ENCODE data around the gene ZBTB45. TPM values are rescaled to one million over a fixed set of nuclear protein-coding genes. Genes with fewer than 3 reads are reported as not detected.

ZBTB45 gene
- total RNA-seq, 1 donor from 2014 or later = 27.2 TPM

GRCh38 chr19:58560007-58560887 lies 40.6 kb upstream of the ZBTB45 start:
- no peak for TF ChIP-seq CTCF (IDR thresholded peaks at IDR 0.05; ENCODE audit: partially characterized antibody, unreplicated experiment)
- Mint-ChIP-seq H3K36me3 (ENCODE audit: unreplicated experiment) (no peaks in the 10 kb centered on the region), H3K9me3 (ENCODE audit: unreplicated experiment) (peaks cover 16% of the 10 kb centered on the region), H3K27me3 (ENCODE audit: unreplicated experiment) (peaks cover 10% of the 10 kb centered on the region), H3K4me3 (ENCODE audit: unreplicated experiment) (peak overlapping the region; percentile 95), H3K4me1 (ENCODE audit: low read depth, unreplicated experiment) (peaks cover 16% of the 10 kb centered on the region), H3K27ac (ENCODE audit: unreplicated experiment) (peak overlapping the region; percentile 93)
- DNase-seq = no peak

GRCh38 chr19:58559275-58560006 lies 39.8 kb upstream of the ZBTB45 start:
- Mint-ChIP-seq H3K4me3 (ENCODE audit: unreplicated experiment) (peak overlapping the region; percentile 95), H3K27ac (ENCODE audit: unreplicated experiment) (peak overlapping the region; percentile 93), H3K4me1 (ENCODE audit: low read depth, unreplicated experiment) (peaks cover 18% of the 10 kb centered on the region), H3K27me3 (ENCODE audit: unreplicated experiment) (peaks cover 14% of the 10 kb centered on the region), H3K9me3 (ENCODE audit: unreplicated experiment) (peaks cover 19% of the 10 kb centered on the region), H3K36me3 (ENCODE audit: unreplicated experiment) (no peaks in the 10 kb centered on the region)
- DNase-seq = peak; percentile 90
- no peak for TF ChIP-seq CTCF (IDR thresholded peaks at IDR 0.05; ENCODE audit: partially characterized antibody, unreplicated experiment)

GRCh38 chr19:58558623-58559274 lies 39.1 kb upstream of the ZBTB45 start:
- Mint-ChIP-seq H3K4me1 (ENCODE audit: low read depth, unreplicated experiment) (peaks cover 21% of the 10 kb centered on the region), H3K36me3 (ENCODE audit: unreplicated experiment) (no peaks in the 10 kb centered on the region), H3K4me3 (ENCODE audit: unreplicated experiment) (peak overlapping the region; percentile 95), H3K27me3 (ENCODE audit: unreplicated experiment) (peaks cover 17% of the 10 kb centered on the region), H3K27ac (ENCODE audit: unreplicated experiment) (peak overlapping the region; percentile 93), H3K9me3 (ENCODE audit: unreplicated experiment) (peaks cover 22% of the 10 kb centered on the region)
- peak; percentile 100 for DNase-seq
- no peak for TF ChIP-seq CTCF (IDR thresholded peaks at IDR 0.05; ENCODE audit: partially characterized antibody, unreplicated experiment)

- Mint-ChIP-seq H3K4me1 (ENCODE audit: low read depth, unreplicated experiment) (peaks cover 19% of the 10 kb centered on the region), H3K27ac (ENCODE audit: unreplicated experiment) (peak within 1 kb of the TSS; percentile 93), H3K27me3 (ENCODE audit: unreplicated experiment) (peaks cover 15% of the 10 kb centered on the region), H3K9me3 (ENCODE audit: unreplicated experiment) (peaks cover 25% of the 10 kb centered on the region), H3K36me3 (ENCODE audit: unreplicated experiment) (no peaks in the 10 kb centered on the region), H3K4me3 (ENCODE audit: unreplicated experiment) (peak within 1 kb of the TSS; percentile 96)
- TF ChIP-seq CTCF (IDR thresholded peaks at IDR 0.05; ENCODE audit: partially characterized antibody, unreplicated experiment) = no peak
- peak; percentile 91 for DNase-seq
Observed at GRCh38 chr19:58558066-58558622, 38.5 kb upstream of the ZBTB45 start, which contains the start of gene UBE2M. UBE2M (minus strand) TSS chr19:58558611; CDS start chr19:58558381, 230 bp downstream.
